Activated T-cell treated with anti-CD3 and anti-CD28 coated beads, Interleukin-2, amount 50 U/mL, for 48 hours (primary cell): Measurements from ENCODE around the gene MEF2C.
A peak's percentile ranks its signal among the peaks of the same experiment; 100 is the strongest.
"Not testable (repeated sequence)": the region's sequence is repeated elsewhere in the genome, so short reads cannot be mapped to it uniquely, and the experiment has no call there.

Experiments used
- DNase-seq, 2 experiments: peaks; one replicate each; pipeline ENCODE4 v3.0.0-alpha.2; 2020

The MEF2C gene

GRCh38 chr5:88883059-88883835, at the start of gene MEF2C:
MEF2C (minus strand) TSS chr5:88883184; CDS start chr5:88823788, 59,396 bp downstream.
- DNase-seq, result peak; percentile 24 to 26

GRCh38 chr5:88932541-88932940, 49.6 kb upstream of the MEF2C start:
- no peak for DNase-seq

- no peak for DNase-seq
Measured at GRCh38 chr5:88930335-88930734, 47.4 kb upstream of the MEF2C start.

- DNase-seq, result no peak
Measured at GRCh38 chr5:88929385-88929784, 46.4 kb upstream of the MEF2C start.

GRCh38 chr5:88926774-88927173, 43.8 kb upstream of the MEF2C start:
- DNase-seq, result no peak

GRCh38 chr5:88925692-88926490, 42.9 kb upstream of the MEF2C start:
- DNase-seq, result no peak

GRCh38 chr5:88924330-88924657, 41.3 kb upstream of the MEF2C start:
- DNase-seq, result no peak

GRCh38 chr5:88923623-88924329, 40.8 kb upstream of the MEF2C start:
- DNase-seq, result no peak

- DNase-seq, result not testable (repeated sequence)
Measured at GRCh38 chr5:88912743-88913142, 29.8 kb upstream of the MEF2C start.

- not testable (repeated sequence) for DNase-seq
Measured at GRCh38 chr5:88911059-88911572, 28.1 kb upstream of the MEF2C start.

- not testable (repeated sequence) for DNase-seq
Measured at GRCh38 chr5:88904478-88904877, 21.5 kb upstream of the MEF2C start.

GRCh38 chr5:88903966-88904365, 21.0 kb upstream of the MEF2C start:
- DNase-seq, result not testable (repeated sequence)

- DNase-seq, result not testable (repeated sequence)
Measured at GRCh38 chr5:88901077-88901476, 18.1 kb upstream of the MEF2C start.

- DNase-seq, result no peak
Measured at GRCh38 chr5:88899096-88899737, 16.2 kb upstream of the MEF2C start.

GRCh38 chr5:88897748-88898147, 14.8 kb upstream of the MEF2C start:
- DNase-seq, result no peak

- no peak for DNase-seq
Measured at GRCh38 chr5:88895681-88896501, 12.9 kb upstream of the MEF2C start.

GRCh38 chr5:88892669-88893068, 9.7 kb upstream of the MEF2C start:
- DNase-seq, result no peak

GRCh38 chr5:88890070-88890781, 7.2 kb upstream of the MEF2C start:
- no peak for DNase-seq

- DNase-seq, result no peak
Measured at GRCh38 chr5:88889189-88890069, 6.4 kb upstream of the MEF2C start.

GRCh38 chr5:88888848-88889188, 5.8 kb upstream of the MEF2C start:
- no peak for DNase-seq
